Activated CD4-positive, alpha-beta memory T cell treated with anti-CD3 and anti-CD28 coated beads, Interleukin-2, amount 10 ng/mL, durations not matched to agents 7 days and 5 days (primary cell): ENCODE measurements around the gene SH3TC1. TPM values are rescaled to one million over a fixed set of nuclear protein-coding genes. Genes with fewer than 3 reads are reported as not detected.

ENCODE experiments used
- CTCF ChIA-PET: fragments of 350-600 bp; sonication (Branson Sonifier 250); formaldehyde crosslinking; loops from one replicate; lab custom pipeline; 2021; ENCODE audit warnings: antibody characterized with exemption, inconsistent platforms; lab: Charles Lee
- POLR2A ChIA-PET: fragments of 350-600 bp; sonication (Branson Sonifier 250); formaldehyde crosslinking; loops from one replicate; lab custom pipeline; 2021; ENCODE audit warnings: antibody characterized with exemption; lab: Charles Lee
- DNase-seq: peaks from one replicate; pipeline ENCODE4 v3.0.0-alpha.2; 2020
- H3K27ac Mint-ChIP-seq: one replicate; pipeline ENCODE4 v1.8.0; 2021; ENCODE audit warnings: mild to moderate bottlenecking, mixed read lengths
- H3K27me3 Mint-ChIP-seq: one replicate; pipeline ENCODE4 v1.8.0; 2021; ENCODE audit warnings: mixed read lengths
- H3K36me3 Mint-ChIP-seq: one replicate; pipeline ENCODE4 v1.8.0; 2021; ENCODE audit warnings: low read depth, mixed read lengths
- H3K4me1 Mint-ChIP-seq: one replicate; pipeline ENCODE4 v1.8.0; 2021; ENCODE audit warnings: mixed read lengths
- H3K4me3 Mint-ChIP-seq: one replicate; pipeline ENCODE4 v1.8.0; 2021; ENCODE audit warnings: mild to moderate bottlenecking, mixed read lengths
- H3K9me3 Mint-ChIP-seq: one replicate; pipeline ENCODE4 v1.8.0; 2021; ENCODE audit warnings: mixed read lengths
- total RNA-seq, 2 experiments: library from RNA; stranded (reverse); gene quantifications; one replicate each; pipeline ENCODE4 v1.2.3, GENCODE V29; 2021

The SH3TC1 gene
- total RNA-seq, 2 experiments from 2014 or later = 16.8 to 19.5 TPM

- Mint-ChIP-seq H3K9me3 (no peaks in the 10 kb centered on the region), H3K27me3 (peaks cover 2% of the 10 kb centered on the region), H3K4me1 (no peaks in the 10 kb centered on the region), H3K27ac (no peak overlapping the region), H3K4me3 (no peak overlapping the region), H3K36me3 (no peaks in the 10 kb centered on the region)
- CTCF ChIA-PET = no interaction called here
- POLR2A ChIA-PET = no interaction called here
- no peak for DNase-seq
Observed at GRCh38 chr4:8188743-8189550, 10.1 kb upstream of the SH3TC1 start.

- ChIA-PET CTCF (no interaction called here), POLR2A (no interaction called here)
- H3K4me1 Mint-ChIP-seq = no peaks in the 10 kb centered on the region
- no peaks in the 10 kb centered on the region for H3K9me3 Mint-ChIP-seq
- no peak overlapping the region for H3K27ac Mint-ChIP-seq
- no peak overlapping the region for H3K4me3 Mint-ChIP-seq
- H3K36me3 Mint-ChIP-seq = no peaks in the 10 kb centered on the region
- no peak for DNase-seq
- H3K27me3 Mint-ChIP-seq = peaks cover 2% of the 10 kb centered on the region
Observed at GRCh38 chr4:8189551-8190466, 9.3 kb upstream of the SH3TC1 start.

- Mint-ChIP-seq H3K27ac (no peak overlapping the region), H3K9me3 (no peaks in the 10 kb centered on the region), H3K4me1 (no peaks in the 10 kb centered on the region), H3K4me3 (no peak overlapping the region), H3K27me3 (peaks cover 2% of the 10 kb centered on the region), H3K36me3 (no peaks in the 10 kb centered on the region)
- DNase-seq = no peak
- CTCF ChIA-PET = interaction anchor here (1.5 kb wide), 1 partner anchor 15 kb away, joined by 6 read pairs; no protein-coding TSS in a partner anchor
- POLR2A ChIA-PET = no interaction called here
Observed at GRCh38 chr4:8191136-8191747, 7.8 kb upstream of the SH3TC1 start.

DNA sequence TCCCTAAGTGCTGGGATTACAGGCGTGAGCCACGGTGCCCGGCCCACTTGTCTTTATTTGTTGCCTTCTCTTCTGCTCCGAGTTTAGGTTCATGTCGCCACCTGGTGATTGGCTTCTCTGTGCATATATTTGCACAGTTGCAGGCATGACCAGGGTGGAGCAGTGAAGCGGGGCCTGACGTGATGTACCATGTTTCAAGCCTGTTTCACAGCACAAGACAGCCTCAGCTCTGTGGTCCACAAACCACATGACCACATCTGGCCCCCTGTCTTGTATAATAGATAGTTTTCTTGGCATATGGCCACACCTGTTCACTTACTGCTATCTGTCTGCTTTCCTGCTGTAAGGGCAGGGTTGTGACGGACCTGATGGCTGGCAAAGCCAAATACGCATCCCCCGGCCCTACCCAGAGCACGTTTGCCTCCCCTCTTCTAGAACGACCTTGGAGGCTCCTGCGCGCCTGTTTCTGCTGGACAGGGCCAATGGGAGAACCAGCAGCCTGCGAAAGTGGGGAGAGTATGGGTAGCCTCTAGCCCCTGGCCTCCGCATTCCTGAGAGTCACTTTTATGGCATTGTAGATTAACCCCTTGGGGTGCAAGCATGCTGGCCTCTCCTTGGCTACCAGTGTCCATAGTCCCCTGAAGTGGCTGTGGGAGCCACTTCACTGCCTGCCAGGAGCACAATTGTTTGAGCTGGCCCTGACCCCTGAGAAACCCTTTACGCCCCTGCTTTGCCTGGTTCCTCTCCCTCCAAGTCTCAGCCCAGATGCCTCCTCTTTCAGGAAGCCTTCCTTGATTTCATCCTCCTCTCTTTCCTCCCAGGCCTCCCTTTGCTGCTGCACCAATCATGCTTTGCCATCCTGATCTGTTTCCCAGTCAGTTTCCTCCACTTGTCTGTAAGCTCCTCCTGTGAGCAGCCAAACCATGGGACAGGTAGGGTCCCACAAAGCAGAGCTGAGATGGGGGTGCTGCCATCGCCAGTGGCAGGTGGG, 6.0 kb upstream of the SH3TC1 start:
- H3K27me3 Mint-ChIP-seq = no peaks in the 10 kb centered on the region
- no peaks in the 10 kb centered on the region for H3K9me3 Mint-ChIP-seq
- POLR2A ChIA-PET = no interaction called here
- H3K4me3 Mint-ChIP-seq = no peak overlapping the region
- peak; percentile 24 for DNase-seq
- no peak overlapping the region for H3K27ac Mint-ChIP-seq
- H3K4me1 Mint-ChIP-seq = peaks cover 2% of the 10 kb centered on the region
- no peaks in the 10 kb centered on the region for H3K36me3 Mint-ChIP-seq
- CTCF ChIA-PET = no interaction called here

DNA sequence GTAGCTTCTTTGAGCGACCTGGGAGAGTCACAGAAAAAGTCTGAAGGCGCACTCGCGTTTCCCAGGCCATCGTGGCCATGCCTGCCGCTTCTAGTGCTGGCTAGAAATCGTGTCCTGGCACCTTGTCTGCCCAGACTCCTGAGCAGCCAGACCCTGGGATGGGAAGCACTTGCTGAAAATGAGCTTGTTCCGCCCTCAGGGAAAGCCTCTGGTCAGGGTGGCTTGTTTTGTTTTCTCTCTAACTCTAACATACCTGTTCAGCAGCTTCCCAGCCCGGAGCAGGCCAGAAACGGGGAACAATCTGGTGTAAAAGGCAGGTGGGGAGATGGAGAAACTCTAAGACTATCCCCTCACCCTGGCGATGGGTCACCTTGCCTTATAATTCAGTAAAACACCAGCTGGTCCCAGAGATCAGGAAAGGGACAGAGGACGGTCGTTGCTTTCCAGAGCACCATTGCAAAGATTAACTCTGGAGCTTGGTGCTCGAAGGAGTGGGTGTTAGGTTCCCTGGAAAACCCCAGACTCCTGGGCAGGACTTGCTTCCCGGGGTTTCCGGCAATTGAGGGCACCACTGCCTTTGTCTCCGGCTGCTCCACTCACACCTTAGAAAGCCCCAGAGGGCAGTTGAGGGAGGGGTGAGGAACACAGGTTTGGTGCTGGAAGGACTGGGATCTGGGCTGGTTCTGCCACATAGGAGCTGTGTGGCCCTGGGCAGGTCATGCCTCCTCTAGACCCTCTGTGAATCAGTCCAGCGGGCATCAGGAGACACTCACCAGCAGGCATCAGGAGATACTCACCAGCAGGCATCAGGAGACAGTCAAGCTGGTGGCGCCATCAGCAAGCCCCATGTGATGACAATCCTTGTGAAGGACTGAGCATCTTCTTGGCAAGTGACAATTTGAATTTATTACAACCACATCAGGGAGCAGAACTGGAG, 4.5 kb upstream of the SH3TC1 start:
- no peak for DNase-seq
- Mint-ChIP-seq H3K27ac (no peak overlapping the region), H3K36me3 (no peaks in the 10 kb centered on the region), H3K27me3 (no peaks in the 10 kb centered on the region), H3K4me1 (peaks cover 16% of the 10 kb centered on the region), H3K9me3 (no peaks in the 10 kb centered on the region), H3K4me3 (no peak overlapping the region)
- POLR2A ChIA-PET = no interaction called here
- CTCF ChIA-PET = interaction anchor here (2.8 kb wide), 1 partner anchor 18 kb away, joined by 9 read pairs; no protein-coding TSS in a partner anchor

DNA sequence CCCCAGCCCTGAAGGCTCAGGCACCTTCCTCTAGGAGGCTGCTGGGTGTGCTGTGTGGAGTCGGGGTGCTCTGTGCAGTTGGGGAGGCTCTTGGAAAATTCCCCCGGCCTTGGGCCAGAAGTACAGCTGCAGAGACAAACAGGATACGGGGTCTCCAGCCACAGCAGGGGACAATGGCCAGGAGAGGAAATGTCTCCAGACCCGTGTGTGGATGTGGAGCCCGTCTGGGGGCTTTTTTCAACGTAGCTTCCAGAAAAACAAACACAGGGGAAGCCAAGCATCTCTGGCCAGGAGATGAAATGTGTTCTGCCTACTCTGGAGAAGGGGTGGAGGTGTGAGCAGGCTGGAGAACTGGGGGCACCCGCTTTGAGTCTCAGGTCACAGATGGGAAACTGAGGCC, 3.7 kb upstream of the SH3TC1 start:
- Mint-ChIP-seq H3K36me3 (no peaks in the 10 kb centered on the region), H3K4me1 (peaks cover 22% of the 10 kb centered on the region), H3K4me3 (no peak overlapping the region), H3K27me3 (no peaks in the 10 kb centered on the region), H3K9me3 (no peaks in the 10 kb centered on the region), H3K27ac (no peak overlapping the region)
- CTCF ChIA-PET = interaction anchor here (2.8 kb wide), 1 partner anchor 19 kb away, joined by 9 read pairs; no protein-coding TSS in a partner anchor
- POLR2A ChIA-PET = no interaction called here
- DNase-seq = no peak

DNA sequence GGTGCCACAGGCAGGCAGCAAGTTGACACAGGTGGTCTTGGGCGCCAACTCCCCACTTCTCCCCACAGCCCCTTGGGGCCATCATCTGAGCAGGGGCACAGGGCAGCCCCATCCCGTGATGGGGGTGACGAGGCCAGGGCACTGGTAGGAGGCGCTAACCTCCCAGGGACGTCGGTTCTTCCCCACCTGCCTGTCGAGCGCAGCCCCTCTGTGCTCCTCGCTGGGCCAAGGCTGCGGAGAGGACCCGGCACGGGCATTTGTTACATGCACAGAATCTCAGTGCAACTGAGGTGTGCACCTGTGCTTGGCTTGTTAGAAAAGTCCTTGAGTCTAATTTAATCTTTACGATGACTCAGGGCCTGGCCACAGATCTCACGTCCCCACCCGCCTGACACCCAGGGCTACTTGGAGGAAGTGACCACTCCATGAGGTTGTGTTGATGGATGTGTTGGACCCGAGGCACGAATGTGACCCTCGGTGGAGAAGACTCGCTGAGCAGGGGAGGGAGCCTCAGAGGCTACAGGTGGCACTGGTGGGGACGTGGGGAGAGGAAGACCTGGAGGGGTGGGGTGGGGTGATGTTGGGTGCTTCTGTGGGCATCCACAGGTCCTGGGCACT, 3.1 kb upstream of the SH3TC1 start:
- H3K4me3 Mint-ChIP-seq = no peak overlapping the region
- ChIA-PET CTCF (interaction anchor here (2.8 kb wide), 1 partner anchor 20 kb away, joined by 9 read pairs; no protein-coding TSS in a partner anchor), POLR2A (no interaction called here)
- peaks cover 27% of the 10 kb centered on the region for H3K4me1 Mint-ChIP-seq
- no peak overlapping the region for H3K27ac Mint-ChIP-seq
- DNase-seq = no peak
- no peaks in the 10 kb centered on the region for H3K36me3 Mint-ChIP-seq
- no peaks in the 10 kb centered on the region for H3K27me3 Mint-ChIP-seq
- no peaks in the 10 kb centered on the region for H3K9me3 Mint-ChIP-seq

DNA sequence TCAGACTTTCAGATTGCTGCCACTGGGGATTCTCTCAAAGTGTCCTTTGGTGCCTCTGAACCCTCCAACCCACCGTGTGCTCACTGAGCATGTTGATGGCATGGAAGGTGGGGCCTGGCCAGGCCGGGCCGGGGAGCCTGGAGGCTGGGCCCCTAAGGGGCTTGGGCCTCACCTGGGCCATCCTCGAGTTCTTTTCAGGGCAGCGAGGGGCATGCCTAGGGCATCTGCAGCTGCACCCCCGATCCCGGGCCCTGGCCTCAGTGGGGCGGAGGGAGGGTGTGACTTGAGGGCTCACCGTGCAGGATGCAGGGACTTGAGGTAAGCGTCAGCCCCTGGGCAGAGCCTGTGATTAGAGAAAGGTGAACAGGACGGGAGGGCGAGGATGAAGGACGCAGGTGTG, 1.6 kb upstream of the SH3TC1 start:
- no peak overlapping the region for H3K27ac Mint-ChIP-seq
- H3K36me3 Mint-ChIP-seq = no peaks in the 10 kb centered on the region
- no peaks in the 10 kb centered on the region for H3K27me3 Mint-ChIP-seq
- H3K9me3 Mint-ChIP-seq = no peaks in the 10 kb centered on the region
- ChIA-PET POLR2A (interaction anchor here (1.1 to 2.4 kb wide), 2 partner anchors 21 to 39 kb away, joined by 5 to 12 read pairs; partner anchors contain the start of gene ABLIM2), CTCF (no interaction called here)
- no peak overlapping the region for H3K4me3 Mint-ChIP-seq
- H3K4me1 Mint-ChIP-seq = peaks cover 37% of the 10 kb centered on the region
- no peak for DNase-seq

DNA sequence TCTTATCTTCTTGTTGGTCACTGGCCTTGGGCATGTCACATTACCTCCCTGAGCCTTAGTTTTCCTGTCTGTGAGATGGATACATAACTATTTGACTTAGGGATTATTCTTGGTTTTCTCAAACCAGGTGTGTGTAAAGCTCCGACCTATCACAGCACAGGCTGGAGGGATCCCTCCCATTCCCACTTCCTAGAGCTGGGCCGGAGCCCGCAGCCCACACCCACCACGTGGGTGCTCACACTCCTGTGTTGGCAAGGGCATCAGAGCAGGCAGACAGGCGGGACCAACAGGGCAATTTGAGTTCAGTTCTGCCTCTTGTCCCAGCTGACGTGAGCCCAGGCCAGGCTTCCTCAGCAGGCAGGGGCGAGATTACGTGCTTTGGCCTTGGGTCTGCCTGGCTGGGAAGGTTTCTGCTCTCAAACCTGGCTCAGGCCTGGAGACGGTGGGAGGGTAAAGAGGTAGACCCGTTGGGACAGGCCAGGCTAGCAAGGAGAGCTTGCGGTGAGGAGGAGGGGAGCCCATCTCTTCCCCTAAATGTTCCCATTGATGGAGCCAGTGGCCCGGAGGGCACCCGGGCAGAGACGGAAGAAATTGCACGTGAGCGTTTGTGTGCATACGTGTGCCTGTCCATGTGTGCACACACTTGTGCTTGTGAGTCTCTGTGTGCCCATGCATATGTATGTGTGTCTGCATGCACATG, 734 bp upstream of the SH3TC1 start:
- Mint-ChIP-seq H3K9me3 (no peaks in the 10 kb centered on the region), H3K36me3 (no peaks in the 10 kb centered on the region), H3K27ac (peak overlapping the region; percentile 72), H3K4me1 (peaks cover 37% of the 10 kb centered on the region), H3K4me3 (peak overlapping the region; percentile 85), H3K27me3 (no peaks in the 10 kb centered on the region)
- POLR2A ChIA-PET = interaction anchor here (0.8 to 2.4 kb wide), 9 partner anchors 10 to 230 kb away, joined by 3 to 12 read pairs (median 5); partner anchors contain the start of gene ABLIM2
- no peak for DNase-seq
- CTCF ChIA-PET = interaction anchor here (1.1 to 3.5 kb wide), 2 partner anchors 22 to 44 kb away, joined by 4 to 14 read pairs; no protein-coding TSS in a partner anchor

DNA sequence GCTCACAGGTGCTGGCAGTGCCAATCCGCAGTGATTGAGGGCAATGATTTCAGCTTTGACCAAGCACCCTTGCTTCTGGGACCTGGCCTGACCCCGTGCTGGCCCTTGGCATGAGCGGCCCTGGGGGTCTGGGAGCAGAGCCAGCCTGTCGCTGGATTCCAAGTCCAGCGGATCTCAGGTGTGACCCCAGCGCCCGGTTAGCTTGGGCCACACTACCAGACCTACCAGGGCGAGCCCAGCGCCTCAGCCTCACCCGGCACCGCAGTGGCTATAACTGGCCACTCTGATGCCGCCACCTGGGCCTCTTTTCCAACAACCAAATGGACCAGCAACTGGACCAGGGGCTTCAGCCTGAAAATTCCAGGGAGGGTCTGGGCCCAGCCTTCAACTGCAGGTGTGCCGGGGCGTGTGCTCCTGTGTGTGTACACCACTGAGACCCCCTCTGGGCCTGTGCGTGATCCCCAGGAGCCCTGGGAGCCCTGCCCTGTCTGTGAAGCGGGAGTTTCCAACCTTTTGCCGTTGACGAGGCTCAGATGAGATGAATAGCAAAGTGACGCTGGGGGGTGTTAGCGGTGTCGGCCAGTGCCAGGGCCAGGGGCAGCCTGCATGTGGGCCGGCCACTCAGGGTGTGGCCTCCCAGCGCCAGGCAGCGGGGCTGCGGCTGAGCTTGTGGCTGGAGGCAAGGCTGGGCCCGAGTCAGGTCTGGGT, 658 bp downstream of the SH3TC1 start:
- H3K4me1 Mint-ChIP-seq = peaks cover 37% of the 10 kb centered on the region
- CTCF ChIA-PET = interaction anchor here (0.6 to 3.5 kb wide), 4 partner anchors 23 to 397 kb away, joined by 3 to 14 read pairs (median 4); no protein-coding TSS in a partner anchor

More for the DNA sequence above, 658 bp downstream of the SH3TC1 start:
- POLR2A ChIA-PET = interaction anchor here (0.8 to 2.4 kb wide), 8 partner anchors 8 to 241 kb away, joined by 3 to 12 read pairs (median 4); partner anchors contain the start of genes ABLIM2, ACOX3 and TRMT44
- H3K36me3 Mint-ChIP-seq = no peaks in the 10 kb centered on the region
- no peak for DNase-seq
- peak overlapping the region; percentile 85 for H3K4me3 Mint-ChIP-seq
- H3K27me3 Mint-ChIP-seq = no peaks in the 10 kb centered on the region
- peak overlapping the region; percentile 78 for H3K27ac Mint-ChIP-seq
- no peaks in the 10 kb centered on the region for H3K9me3 Mint-ChIP-seq
